Measurements from ENCODE around the gene PGM1.
"Not testable (repeated sequence)": the region's sequence is repeated elsewhere in the genome, so short reads cannot be mapped to it uniquely, and the experiment has no call there.

The PGM1 gene

GRCh38 chr1:63586326-63586725 lies 6.9 kb upstream of the PGM1 start:
- H3K4me3 ChIP-seq (ENCODE audit: control insufficient read depth in 1 of 7, extremely low read depth in 1 of 7, insufficient read depth in 4 of 7, low read depth in 2 of 7, low read length in 6 of 7); H3K4me1 ChIP-seq (ENCODE audit: control extremely low read depth in 1 of 4, control insufficient read depth in 4 of 4, insufficient read depth in 4 of 4, low read length in 3 of 4); H3K27ac ChIP-seq (ENCODE audit: insufficient read depth in 1 of 2, low read depth in 1 of 2, low read length in 2 of 2, poor library complexity in 1 of 2, severe bottlenecking in 2 of 2); DNase-seq; POLR2A ChIA-PET; H3K27me3 ChIP-seq (replicated peaks in 2 of 5; ENCODE audit: control insufficient read depth in 4 of 5, insufficient read depth in 5 of 5, low read length in 4 of 5); CTCF ChIA-PET; H3K36me3 ChIP-seq (ENCODE audit: control insufficient read depth in 4 of 4, insufficient read depth in 4 of 4, low read length in 3 of 4): not testable (repeated sequence)
- WGBS (ENCODE audit: insufficient coverage), result no CpG with 5 or more reads among the region's 1 CpG
- peaks cover 0 to 15% (median 5%) of the 10 kb centered on the region in 5 experiments for H3K9me3 ChIP-seq (ENCODE audit: control extremely low read depth in 1 of 5, control insufficient read depth in 4 of 5, insufficient read depth in 2 of 5, low read depth in 1 of 5, low read length in 4 of 5)

- no peaks in the 10 kb centered on the region for H3K27me3 ChIP-seq (replicated peaks in 2 of 5; ENCODE audit: control insufficient read depth in 4 of 5, insufficient read depth in 5 of 5, low read length in 4 of 5)
- H3K9me3 ChIP-seq (ENCODE audit: control extremely low read depth in 1 of 5, control insufficient read depth in 4 of 5, insufficient read depth in 2 of 5, low read depth in 1 of 5, low read length in 4 of 5), result no peaks in the 10 kb centered on the region
- no peak overlapping the region for H3K27ac ChIP-seq (ENCODE audit: insufficient read depth in 1 of 2, low read depth in 1 of 2, low read length in 2 of 2, poor library complexity in 1 of 2, severe bottlenecking in 2 of 2)
- H3K4me3 ChIP-seq (ENCODE audit: control insufficient read depth in 1 of 7, extremely low read depth in 1 of 7, insufficient read depth in 4 of 7, low read depth in 2 of 7, low read length in 6 of 7), result no peak overlapping the region
- 93% methylated on average over 3 of the region's 3 CpGs for WGBS (ENCODE audit: insufficient coverage)
- POLR2A ChIA-PET, result no interaction called here
- no peak for DNase-seq
- H3K36me3 ChIP-seq (ENCODE audit: control insufficient read depth in 4 of 4, insufficient read depth in 4 of 4, low read length in 3 of 4), result no peaks in the 10 kb centered on the region
- peaks cover 0 to 12% (median 8%) of the 10 kb centered on the region in 4 experiments for H3K4me1 ChIP-seq (ENCODE audit: control extremely low read depth in 1 of 4, control insufficient read depth in 4 of 4, insufficient read depth in 4 of 4, low read length in 3 of 4)
- CTCF ChIA-PET, result interaction anchor here (1.7 to 4.0 kb wide), 2 partner anchors 9 to 14 kb away, joined by 3 to 16 read pairs; no protein-coding TSS in a partner anchor
Measured at GRCh38 chr1:63590166-63590560, 3.0 kb upstream of the PGM1 start.

GRCh38 chr1:63592536-63593302 lies 492 bp upstream of the PGM1 start:
- DNase-seq, result peak in 2 of 3 donors; percentile 64 to 77
- CTCF ChIA-PET, result interaction anchor here (4.0 kb wide), 1 partner anchor 16 kb away, joined by 16 read pairs; no protein-coding TSS in a partner anchor
- POLR2A ChIA-PET, result no interaction called here
- H3K9me3 ChIP-seq (ENCODE audit: control extremely low read depth in 1 of 5, control insufficient read depth in 4 of 5, insufficient read depth in 2 of 5, low read depth in 1 of 5, low read length in 4 of 5), result no peaks in the 10 kb centered on the region
- H3K36me3 ChIP-seq (ENCODE audit: control insufficient read depth in 4 of 4, insufficient read depth in 4 of 4, low read length in 3 of 4), result no peaks in the 10 kb centered on the region
- H3K4me3 ChIP-seq (ENCODE audit: control insufficient read depth in 1 of 7, extremely low read depth in 1 of 7, insufficient read depth in 4 of 7, low read depth in 2 of 7, low read length in 6 of 7), result peak overlapping the region; percentile 79 to 94 (median 88)
- H3K27me3 ChIP-seq (replicated peaks in 2 of 5; ENCODE audit: control insufficient read depth in 4 of 5, insufficient read depth in 5 of 5, low read length in 4 of 5), result no peaks in the 10 kb centered on the region
- peak overlapping the region; percentile 40 to 82 for H3K27ac ChIP-seq (ENCODE audit: insufficient read depth in 1 of 2, low read depth in 1 of 2, low read length in 2 of 2, poor library complexity in 1 of 2, severe bottlenecking in 2 of 2)
- peaks cover 0 to 12% (median 8%) of the 10 kb centered on the region in 4 experiments for H3K4me1 ChIP-seq (ENCODE audit: control extremely low read depth in 1 of 4, control insufficient read depth in 4 of 4, insufficient read depth in 4 of 4, low read length in 3 of 4)
- 52% methylated on average over 7 of the region's 18 CpGs for WGBS (ENCODE audit: insufficient coverage)

- POLR2A ChIA-PET, result no interaction called here
Measured at GRCh38 chr1:63593886-63594605, 835 bp downstream of the PGM1 start.

GRCh38 chr1:63595435-63595834 lies 2.2 kb downstream of the PGM1 start:
- POLR2A ChIA-PET, result no interaction called here
- WGBS (ENCODE audit: insufficient coverage), result no CpG with 5 or more reads among the region's 1 CpG
- Histone ChIP-seq H3K4me3 (ENCODE audit: control insufficient read depth in 1 of 7, extremely low read depth in 1 of 7, insufficient read depth in 4 of 7, low read depth in 2 of 7, low read length in 6 of 7) (no peak overlapping the region), H3K27me3 (replicated peaks in 2 of 5; ENCODE audit: control insufficient read depth in 4 of 5, insufficient read depth in 5 of 5, low read length in 4 of 5) (no peaks in the 10 kb centered on the region), H3K9me3 (ENCODE audit: control extremely low read depth in 1 of 5, control insufficient read depth in 4 of 5, insufficient read depth in 2 of 5, low read depth in 1 of 5, low read length in 4 of 5) (no peaks in the 10 kb centered on the region), H3K27ac (ENCODE audit: insufficient read depth in 1 of 2, low read depth in 1 of 2, low read length in 2 of 2, poor library complexity in 1 of 2, severe bottlenecking in 2 of 2) (no peak overlapping the region), H3K4me1 (ENCODE audit: control extremely low read depth in 1 of 4, control insufficient read depth in 4 of 4, insufficient read depth in 4 of 4, low read length in 3 of 4) (peaks cover 0 to 12% (median 8%) of the 10 kb centered on the region in 4 experiments), H3K36me3 (ENCODE audit: control insufficient read depth in 4 of 4, insufficient read depth in 4 of 4, low read length in 3 of 4) (no peaks in the 10 kb centered on the region)
- DNase-seq, result no peak
- CTCF ChIA-PET, result no interaction called here

More at GRCh38 chr1:63593886-63594605, 835 bp downstream of the PGM1 start:
- WGBS (ENCODE audit: insufficient coverage), result under 1% methylated on average over 45 of the region's 55 CpGs
- Histone ChIP-seq H3K27me3 (replicated peaks in 2 of 5; ENCODE audit: control insufficient read depth in 4 of 5, insufficient read depth in 5 of 5, low read length in 4 of 5) (no peaks in the 10 kb centered on the region), H3K4me1 (ENCODE audit: control extremely low read depth in 1 of 4, control insufficient read depth in 4 of 4, insufficient read depth in 4 of 4, low read length in 3 of 4) (peaks cover 0 to 12% (median 8%) of the 10 kb centered on the region in 4 experiments), H3K4me3 (ENCODE audit: control insufficient read depth in 1 of 7, extremely low read depth in 1 of 7, insufficient read depth in 4 of 7, low read depth in 2 of 7, low read length in 6 of 7) (peak overlapping the region; percentile 79 to 94 (median 88)), H3K27ac (ENCODE audit: insufficient read depth in 1 of 2, low read depth in 1 of 2, low read length in 2 of 2, poor library complexity in 1 of 2, severe bottlenecking in 2 of 2) (peak overlapping the region in 1 of 2 experiments; percentile 82), H3K36me3 (ENCODE audit: control insufficient read depth in 4 of 4, insufficient read depth in 4 of 4, low read length in 3 of 4) (no peaks in the 10 kb centered on the region), H3K9me3 (ENCODE audit: control extremely low read depth in 1 of 5, control insufficient read depth in 4 of 5, insufficient read depth in 2 of 5, low read depth in 1 of 5, low read length in 4 of 5) (no peaks in the 10 kb centered on the region)
- CTCF ChIA-PET, result interaction anchor here (4.0 kb wide), 1 partner anchor 18 kb away, joined by 16 read pairs; no protein-coding TSS in a partner anchor
- DNase-seq, result peak; percentile 85 to 96 (median 95)

- Histone ChIP-seq H3K36me3 (ENCODE audit: control insufficient read depth in 4 of 4, insufficient read depth in 4 of 4, low read length in 3 of 4) (no peaks in the 10 kb centered on the region), H3K4me1 (ENCODE audit: control extremely low read depth in 1 of 4, control insufficient read depth in 4 of 4, insufficient read depth in 4 of 4, low read length in 3 of 4) (no peaks in the 10 kb centered on the region), H3K27me3 (replicated peaks in 2 of 5; ENCODE audit: control insufficient read depth in 4 of 5, insufficient read depth in 5 of 5, low read length in 4 of 5) (no peaks in the 10 kb centered on the region), H3K4me3 (ENCODE audit: control insufficient read depth in 1 of 7, extremely low read depth in 1 of 7, insufficient read depth in 4 of 7, low read depth in 2 of 7, low read length in 6 of 7) (no peak overlapping the region), H3K27ac (ENCODE audit: insufficient read depth in 1 of 2, low read depth in 1 of 2, low read length in 2 of 2, poor library complexity in 1 of 2, severe bottlenecking in 2 of 2) (no peak overlapping the region), H3K9me3 (ENCODE audit: control extremely low read depth in 1 of 5, control insufficient read depth in 4 of 5, insufficient read depth in 2 of 5, low read depth in 1 of 5, low read length in 4 of 5) (no peaks in the 10 kb centered on the region)
- WGBS (ENCODE audit: insufficient coverage), result 96% methylated on average over 4 of the region's 5 CpGs
- ChIA-PET CTCF (no interaction called here), POLR2A (no interaction called here)
- DNase-seq, result no peak
Measured at GRCh38 chr1:63599799-63600198, 6.6 kb downstream of the PGM1 start.

- CTCF ChIA-PET, result no interaction called here
Measured at GRCh38 chr1:63600248-63600647, 7.0 kb downstream of the PGM1 start.

More at GRCh38 chr1:63600248-63600647, 7.0 kb downstream of the PGM1 start:
- Histone ChIP-seq H3K27ac (ENCODE audit: insufficient read depth in 1 of 2, low read depth in 1 of 2, low read length in 2 of 2, poor library complexity in 1 of 2, severe bottlenecking in 2 of 2) (no peak overlapping the region), H3K36me3 (ENCODE audit: control insufficient read depth in 4 of 4, insufficient read depth in 4 of 4, low read length in 3 of 4) (no peaks in the 10 kb centered on the region), H3K9me3 (ENCODE audit: control extremely low read depth in 1 of 5, control insufficient read depth in 4 of 5, insufficient read depth in 2 of 5, low read depth in 1 of 5, low read length in 4 of 5) (no peaks in the 10 kb centered on the region), H3K4me3 (ENCODE audit: control insufficient read depth in 1 of 7, extremely low read depth in 1 of 7, insufficient read depth in 4 of 7, low read depth in 2 of 7, low read length in 6 of 7) (no peak overlapping the region), H3K4me1 (ENCODE audit: control extremely low read depth in 1 of 4, control insufficient read depth in 4 of 4, insufficient read depth in 4 of 4, low read length in 3 of 4) (no peaks in the 10 kb centered on the region), H3K27me3 (replicated peaks in 2 of 5; ENCODE audit: control insufficient read depth in 4 of 5, insufficient read depth in 5 of 5, low read length in 4 of 5) (no peaks in the 10 kb centered on the region)
- POLR2A ChIA-PET, result no interaction called here
- WGBS (ENCODE audit: insufficient coverage), result 97% methylated on average over 4 of the region's 5 CpGs
- no peak for DNase-seq

Data from common myeloid progenitor, CD34-positive (primary cell).